Thoracic aorta (tissue), 2 donors: Measurements from ENCODE around the gene ARL15. TPM values are rescaled to one million over a fixed set of nuclear protein-coding genes. Genes with fewer than 3 reads are reported as not detected.

Experiments
- ATAC-seq: fragments of 150-250 bp; one replicate; pipeline ENCODE4 v1.8.0; 2017; ENCODE audit warnings: low read depth; ENCODE audit not compliant: insufficient number of reproducible peaks, low FRiP score
- DNase-seq: peaks from one replicate; pipeline ENCODE4 v3.0.0-alpha.2; 2020; ENCODE audit warnings: low spot score
- H3K27ac ChIP-seq, 2 donors: fragments of 200-600 bp; sonication (generic); 1 replicate in 1 of 2; 2 replicates in 1 of 2; pipeline ENCODE4 v1.5.1; 2016; ENCODE audit warnings: mild to moderate bottlenecking in 2 of 2, moderate library complexity in 2 of 2
- H3K27me3 ChIP-seq: fragments of 200-600 bp; sonication (generic); replicated peaks from 2 replicates; pipeline ENCODE4 v1.6.0; 2016; ENCODE audit warnings: mild to moderate bottlenecking; ENCODE audit not compliant: insufficient read depth
- H3K36me3 ChIP-seq: fragments of 200-600 bp; sonication (generic); one replicate; pipeline ENCODE4 v1.5.1; 2016
- H3K4me1 ChIP-seq, 2 donors: fragments of 200-600 bp; sonication (generic); 1 replicate in 1 of 2; 2 replicates in 1 of 2; pipeline versions ENCODE4 v1.5.1 to v1.6.0; 2016; ENCODE audit warnings: low read depth in 2 of 2, mild to moderate bottlenecking in 1 of 2; ENCODE audit not compliant: control insufficient read depth in 1 of 2
- H3K4me3 ChIP-seq: fragments of 200-600 bp; sonication (generic); 2 replicates; pipeline ENCODE4 v1.5.1; 2016; ENCODE audit warnings: mild to moderate bottlenecking
- H3K9me3 ChIP-seq: fragments of 200-600 bp; sonication (generic); 2 replicates; pipeline ENCODE4 v1.5.1; 2016
- total RNA-seq, 2 donors: library from RNA; depleted of rRNA; stranded (reverse); fragments of >200 nt; gene quantifications; one replicate each; pipeline versions ENCODE4 v1.1.0 to v1.2.3, GENCODE V29; 2016
- TF ChIP-seq, protein P1 (sequence below): fragments of 200-600 bp; sonication (generic); IDR thresholded peaks from one replicate; pipeline ENCODE4 v1.5.1; 2019; ENCODE audit warnings: antibody characterized with exemption

ARL15 gene
- total RNA-seq, 2 donors from 2014 or later, result 23.6 to 36.8 TPM

DNA sequence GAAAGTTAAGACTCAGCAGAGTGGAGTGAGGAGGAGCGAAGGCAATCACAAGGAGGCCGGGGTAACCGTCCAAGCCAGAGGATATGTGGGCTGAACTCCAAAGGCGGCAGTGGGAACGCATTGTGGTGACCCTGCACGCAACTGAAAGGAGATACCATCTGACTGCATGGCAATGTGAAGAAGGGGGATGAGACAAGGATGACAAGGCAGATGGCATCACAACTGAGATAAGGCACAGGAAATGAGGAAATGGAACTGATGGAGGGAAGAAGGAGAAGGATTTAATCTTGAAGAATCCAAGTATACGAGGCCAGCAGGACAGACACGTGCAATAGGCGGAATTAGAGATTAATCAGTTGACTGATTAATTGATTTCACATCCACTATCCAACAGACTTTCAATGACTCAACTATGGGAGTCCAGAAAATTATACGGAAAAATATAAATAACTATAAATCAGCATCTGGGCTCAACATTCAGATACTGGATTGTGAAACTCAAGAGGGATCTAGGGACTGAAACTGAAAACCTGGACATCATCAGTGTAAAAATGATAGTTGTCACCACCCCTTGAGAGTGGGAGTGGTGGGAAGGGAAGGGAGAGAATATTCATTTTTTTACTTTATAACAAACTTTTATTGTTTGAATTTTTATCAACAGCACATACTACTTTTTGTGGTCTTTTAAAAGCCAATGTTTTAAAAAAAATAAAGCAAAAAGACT lies 86.1 kb downstream of the ARL15 start:
- TF ChIP-seq, protein P1, sequence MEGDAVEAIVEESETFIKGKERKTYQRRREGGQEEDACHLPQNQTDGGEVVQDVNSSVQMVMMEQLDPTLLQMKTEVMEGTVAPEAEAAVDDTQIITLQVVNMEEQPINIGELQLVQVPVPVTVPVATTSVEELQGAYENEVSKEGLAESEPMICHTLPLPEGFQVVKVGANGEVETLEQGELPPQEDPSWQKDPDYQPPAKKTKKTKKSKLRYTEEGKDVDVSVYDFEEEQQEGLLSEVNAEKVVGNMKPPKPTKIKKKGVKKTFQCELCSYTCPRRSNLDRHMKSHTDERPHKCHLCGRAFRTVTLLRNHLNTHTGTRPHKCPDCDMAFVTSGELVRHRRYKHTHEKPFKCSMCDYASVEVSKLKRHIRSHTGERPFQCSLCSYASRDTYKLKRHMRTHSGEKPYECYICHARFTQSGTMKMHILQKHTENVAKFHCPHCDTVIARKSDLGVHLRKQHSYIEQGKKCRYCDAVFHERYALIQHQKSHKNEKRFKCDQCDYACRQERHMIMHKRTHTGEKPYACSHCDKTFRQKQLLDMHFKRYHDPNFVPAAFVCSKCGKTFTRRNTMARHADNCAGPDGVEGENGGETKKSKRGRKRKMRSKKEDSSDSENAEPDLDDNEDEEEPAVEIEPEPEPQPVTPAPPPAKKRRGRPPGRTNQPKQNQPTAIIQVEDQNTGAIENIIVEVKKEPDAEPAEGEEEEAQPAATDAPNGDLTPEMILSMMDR, result no peak
- Histone ChIP-seq H3K4me1 (no peaks in the 10 kb centered on the region), H3K4me3 (no peak overlapping the region), H3K9me3 (no peaks in the 10 kb centered on the region), H3K36me3 (no peaks in the 10 kb centered on the region), H3K27ac (no peak overlapping the region), H3K27me3 (no peaks in the 10 kb centered on the region)
- ATAC-seq (no peak), DNase-seq (no peak)

DNA sequence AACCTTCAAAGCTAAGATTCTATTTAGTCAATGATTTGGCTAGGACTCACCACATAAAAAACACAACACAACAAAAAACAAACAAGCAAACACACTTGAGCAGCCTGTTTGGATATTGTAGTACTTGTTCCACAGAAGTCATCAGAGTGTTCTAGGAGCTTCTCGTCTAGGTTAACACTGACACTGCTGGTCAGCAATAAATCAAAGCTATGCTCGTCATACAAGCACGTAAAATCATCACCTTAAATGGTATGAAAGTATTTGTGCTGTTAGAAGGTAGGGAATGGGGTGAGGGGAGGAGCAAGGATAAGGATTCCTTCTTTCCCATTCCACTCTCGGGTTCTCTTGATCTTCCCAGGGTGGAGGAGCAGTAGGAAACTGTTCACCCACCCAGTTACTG lies 88.0 kb downstream of the ARL15 start:
- Histone ChIP-seq H3K4me1 (no peaks in the 10 kb centered on the region), H3K36me3 (no peaks in the 10 kb centered on the region), H3K27me3 (no peaks in the 10 kb centered on the region), H3K4me3 (no peak overlapping the region), H3K27ac (no peak overlapping the region), H3K9me3 (no peaks in the 10 kb centered on the region)
- DNase-seq (no peak), ATAC-seq (no peak)
- TF ChIP-seq, protein P1, result no peak

DNA sequence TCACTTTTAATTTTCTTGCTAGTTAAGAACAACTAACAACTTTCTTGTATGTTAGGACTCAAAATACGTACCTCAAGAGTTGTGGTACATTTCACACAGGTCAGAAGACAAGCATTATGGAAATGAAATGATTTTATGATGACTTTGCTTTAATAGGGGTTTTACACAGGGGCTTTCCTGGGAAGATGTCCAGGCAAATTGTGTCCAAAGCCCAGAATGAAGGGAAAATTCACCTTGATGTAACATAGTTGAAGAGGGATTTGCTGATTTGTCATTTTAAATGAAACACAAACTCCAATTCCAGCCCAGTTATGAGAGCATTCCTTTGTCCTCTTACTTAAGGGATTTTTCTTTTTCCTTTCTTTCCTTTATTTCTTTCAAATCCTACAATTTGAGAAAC lies 89.2 kb downstream of the ARL15 start:
- Histone ChIP-seq H3K9me3 (no peaks in the 10 kb centered on the region), H3K27me3 (no peaks in the 10 kb centered on the region), H3K4me1 (no peaks in the 10 kb centered on the region), H3K4me3 (no peak overlapping the region), H3K36me3 (no peaks in the 10 kb centered on the region), H3K27ac (no peak overlapping the region)
- TF ChIP-seq, protein P1, result no peak
- ATAC-seq (no peak), DNase-seq (no peak)

DNA sequence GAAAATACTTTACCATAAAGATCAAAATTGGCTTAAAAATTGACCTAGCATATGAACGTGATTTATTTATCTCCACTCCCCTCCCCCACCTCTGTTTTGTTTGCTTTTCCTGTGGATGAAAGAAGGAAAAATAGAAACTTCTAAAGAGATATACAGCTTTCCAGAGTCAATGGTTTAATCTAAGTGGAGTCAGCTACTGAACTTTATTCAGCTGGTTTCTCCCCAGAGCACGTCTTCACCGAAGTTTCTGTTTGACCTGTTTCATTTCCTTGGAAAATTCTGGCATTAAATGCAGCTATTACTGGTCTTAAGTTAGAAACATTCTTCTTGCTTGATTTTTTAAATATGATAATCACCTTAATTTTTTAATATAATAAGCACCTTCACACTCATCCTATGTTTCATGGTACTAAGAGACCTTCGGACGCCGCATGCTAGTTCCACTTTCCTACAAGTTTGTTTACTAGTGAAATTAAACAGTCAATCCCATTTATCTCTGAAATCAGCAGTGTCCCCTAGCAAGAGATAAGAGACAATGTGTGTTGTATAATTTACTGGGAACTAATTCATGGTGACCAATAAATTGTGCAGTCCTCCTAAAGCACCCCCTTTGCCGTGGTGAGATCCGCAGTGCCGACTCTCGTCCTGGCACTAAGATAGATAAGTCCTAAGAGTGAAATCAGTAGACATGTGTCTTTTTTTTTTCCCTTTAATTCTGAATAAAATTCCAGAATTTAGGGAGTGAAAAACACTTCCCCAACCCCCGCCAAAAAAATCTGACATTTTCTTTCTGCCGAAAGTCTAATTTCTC lies 89.9 kb downstream of the ARL15 start:
- DNase-seq (no peak), ATAC-seq (no peak)
- TF ChIP-seq, protein P1, result no peak
- Histone ChIP-seq H3K4me1 (no peaks in the 10 kb centered on the region), H3K4me3 (no peak overlapping the region), H3K36me3 (no peaks in the 10 kb centered on the region), H3K9me3 (no peaks in the 10 kb centered on the region), H3K27me3 (no peaks in the 10 kb centered on the region), H3K27ac (no peak overlapping the region)

DNA sequence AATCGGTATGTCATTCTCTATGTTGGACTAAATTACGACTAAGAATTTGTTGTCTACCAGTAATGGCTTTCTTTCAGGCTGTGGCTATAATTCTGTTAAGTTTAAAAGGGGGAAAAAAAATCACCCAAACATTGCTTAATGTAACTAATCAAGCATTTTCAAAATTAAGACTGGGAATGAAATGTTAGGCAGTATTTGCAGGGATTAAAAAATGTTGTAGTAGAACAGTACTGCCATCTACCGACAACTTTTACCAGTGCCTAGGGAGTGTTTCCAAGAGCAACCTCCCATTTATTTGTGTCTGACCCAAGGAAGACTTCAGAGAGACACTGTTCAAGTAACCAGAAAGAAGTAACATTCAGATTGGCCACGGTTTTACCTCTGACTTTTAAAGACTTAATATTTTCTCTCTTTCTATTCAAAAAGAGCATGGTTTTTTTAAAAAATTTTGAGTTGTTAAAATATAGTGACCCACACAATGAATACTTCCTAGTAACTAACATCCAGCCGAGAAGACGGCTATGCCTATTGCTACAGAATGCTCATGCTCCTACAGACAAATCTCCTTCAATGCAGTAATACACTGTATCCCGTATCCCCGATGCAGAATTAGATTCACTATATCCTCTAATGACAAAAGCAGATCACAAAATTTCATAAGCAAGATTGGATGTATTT lies 92.4 kb downstream of the ARL15 start:
- TF ChIP-seq, protein P1, result peak; percentile 77
- H3K4me1 ChIP-seq, result peaks cover 0 to 4% of the 10 kb centered on the region in 2 donors
- no peak overlapping the region for H3K4me3 ChIP-seq
- ATAC-seq (peak; percentile 50), DNase-seq (no peak)
- no peaks in the 10 kb centered on the region for H3K36me3 ChIP-seq
- H3K27ac ChIP-seq, result no peak overlapping the region
- H3K27me3 ChIP-seq, result no peaks in the 10 kb centered on the region
- no peaks in the 10 kb centered on the region for H3K9me3 ChIP-seq
